NOMO-1 (cell line): ENCODE results near the gene CDH1.

Experiments used
- DNase-seq, 2 experiments: peaks; one replicate each; lab custom pipeline; 2025; ENCODE audit not compliant: unreplicated experiment in 2 of 2; lab: John Stamatoyannopoulos, UW

Gene CDH1

DNA sequence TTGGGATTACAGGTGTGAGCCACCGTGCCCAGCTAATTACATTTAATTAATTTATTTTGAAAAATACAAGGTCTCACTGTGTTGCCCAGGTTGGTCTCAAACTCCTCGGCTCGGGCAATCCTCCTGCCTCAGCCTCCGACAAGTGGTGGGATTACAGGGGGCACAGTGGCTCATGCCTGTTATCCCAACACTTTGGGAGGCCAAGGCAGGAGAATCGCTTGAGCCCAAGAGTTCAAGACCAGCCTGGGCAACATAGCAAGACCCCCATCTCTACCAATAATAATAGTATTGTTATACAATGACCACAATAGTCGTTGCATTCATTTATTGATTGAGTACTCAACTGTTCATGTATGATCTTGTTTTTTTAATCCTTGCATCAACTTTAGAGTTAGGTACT lies 22.0 kb downstream of the CDH1 start:
- DNase-seq = no peak

DNA sequence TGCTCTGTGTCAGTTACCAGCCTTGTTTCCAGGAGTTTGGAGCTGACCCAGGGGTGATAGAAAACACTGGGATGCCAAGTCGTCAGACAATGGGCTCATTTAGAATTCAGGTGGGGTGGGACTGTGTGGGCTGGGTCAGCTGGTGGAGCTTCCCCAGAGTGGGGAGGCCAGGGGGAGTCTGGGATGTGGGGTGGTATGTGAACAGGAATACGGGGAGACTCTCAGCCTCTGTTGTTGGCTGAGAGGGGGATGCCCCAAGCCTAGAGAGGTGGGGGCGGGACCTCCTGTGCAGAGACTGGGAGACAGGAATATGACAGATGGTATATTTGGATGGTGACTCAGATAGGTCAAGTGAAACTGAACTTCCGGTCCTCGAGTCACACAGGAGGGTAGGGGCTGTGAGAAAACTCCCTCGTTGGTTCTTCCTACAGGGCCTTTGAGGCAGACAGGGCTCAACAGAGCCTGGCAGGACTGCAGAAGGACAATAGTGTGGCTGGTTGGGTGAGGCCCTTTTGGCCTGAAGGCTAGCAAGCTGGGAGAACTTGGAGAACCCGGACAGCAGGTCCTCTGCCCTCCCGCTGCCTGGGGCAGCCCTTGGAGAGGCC lies 23.7 kb downstream of the CDH1 start:
- peak; percentile 1 to 35 for DNase-seq

DNA sequence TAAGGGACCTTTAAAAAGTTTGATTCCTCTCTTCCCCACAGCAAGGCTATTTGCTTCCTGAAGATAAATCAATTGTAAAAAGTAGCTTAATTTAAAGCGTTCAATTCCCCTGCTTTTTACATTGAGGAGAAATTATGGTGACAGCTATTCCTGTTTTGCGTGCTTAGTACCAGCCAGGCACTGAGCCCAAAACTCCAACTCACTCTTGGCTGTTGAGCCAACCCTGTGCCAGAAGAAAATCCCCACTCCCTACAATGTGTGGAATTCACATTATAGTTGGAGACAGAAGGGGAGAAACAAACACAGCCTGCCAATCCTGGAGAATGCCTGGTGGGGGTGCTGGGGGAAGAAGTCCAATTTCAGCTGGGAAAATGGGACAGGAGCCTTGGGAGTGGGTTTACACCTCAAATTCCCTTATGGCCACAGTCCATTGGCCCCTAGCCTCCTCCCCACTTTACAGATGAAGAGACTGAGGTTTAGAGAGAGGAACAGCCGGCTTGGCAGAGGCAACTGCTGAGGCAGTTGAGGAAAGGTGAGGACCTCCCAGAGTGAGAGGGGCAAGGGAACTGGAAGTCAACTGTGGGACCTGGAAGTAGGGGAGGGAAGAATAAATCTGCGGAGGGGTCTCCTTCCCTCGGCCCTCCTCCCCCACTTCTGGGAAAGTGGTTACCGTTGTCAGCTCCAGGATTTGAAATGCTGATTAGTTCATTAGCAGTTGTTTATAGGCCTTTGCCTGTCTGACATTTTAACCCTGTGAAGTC lies 26.1 kb downstream of the CDH1 start:
- DNase-seq = no peak

DNA sequence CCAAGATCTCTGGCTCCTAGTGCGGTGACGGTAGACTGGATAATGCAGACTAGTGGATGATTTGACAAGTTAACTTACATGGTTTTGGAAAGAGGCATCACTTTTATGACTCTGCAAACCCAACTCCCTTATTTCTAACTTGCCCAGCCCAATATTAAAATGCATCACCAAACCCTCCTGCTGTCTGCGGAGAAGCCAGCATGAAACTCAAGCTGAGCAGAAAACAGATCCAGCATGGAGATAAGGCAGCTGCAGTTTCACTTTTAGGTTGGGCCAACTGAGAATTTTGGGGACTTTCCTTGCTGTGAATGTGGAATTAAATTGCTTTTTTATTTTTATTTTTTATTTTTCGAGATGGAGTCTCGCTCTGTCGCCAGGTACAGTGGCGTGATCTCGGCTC lies 27.8 kb downstream of the CDH1 start:
- no peak for DNase-seq

DNA sequence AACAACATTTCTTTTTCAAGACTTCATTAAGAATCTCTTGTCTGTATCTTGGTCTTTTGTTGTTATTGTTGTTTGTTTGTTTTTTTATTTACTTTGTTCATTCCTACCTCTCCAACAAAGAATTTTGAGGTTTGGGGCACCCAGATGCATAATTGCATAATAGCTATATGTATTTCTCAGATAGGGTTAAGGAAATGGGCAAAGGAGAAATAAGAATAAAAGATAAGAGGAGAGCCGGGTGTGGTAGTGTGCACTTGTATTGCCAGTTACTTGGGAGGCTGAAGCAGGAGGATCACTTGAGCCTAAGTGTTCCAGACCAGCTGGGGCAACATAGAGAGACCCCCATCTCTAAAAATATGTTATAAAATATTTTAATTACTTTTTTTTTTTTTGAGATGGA lies 30.5 kb downstream of the CDH1 start:
- DNase-seq = no peak

DNA sequence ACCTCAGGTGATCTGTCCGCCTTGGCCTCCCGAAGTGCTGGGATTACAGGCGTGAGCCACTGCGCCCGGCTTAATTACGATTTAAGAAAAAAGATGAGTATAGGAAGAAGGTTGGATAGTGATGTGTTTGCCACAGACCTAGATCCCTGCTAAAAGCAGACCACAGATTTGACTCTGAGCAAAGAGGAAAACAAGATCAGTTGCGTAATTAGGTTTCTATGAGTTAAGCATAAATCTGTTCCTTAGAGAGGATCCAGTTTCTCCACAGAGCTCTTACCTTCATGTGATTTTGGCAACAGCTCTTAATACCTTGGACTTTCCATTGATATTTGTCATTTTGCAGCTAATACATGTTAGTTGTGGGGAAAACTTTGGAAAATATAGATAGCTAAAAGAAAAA lies 31.1 kb downstream of the CDH1 start:
- DNase-seq = no peak

DNA sequence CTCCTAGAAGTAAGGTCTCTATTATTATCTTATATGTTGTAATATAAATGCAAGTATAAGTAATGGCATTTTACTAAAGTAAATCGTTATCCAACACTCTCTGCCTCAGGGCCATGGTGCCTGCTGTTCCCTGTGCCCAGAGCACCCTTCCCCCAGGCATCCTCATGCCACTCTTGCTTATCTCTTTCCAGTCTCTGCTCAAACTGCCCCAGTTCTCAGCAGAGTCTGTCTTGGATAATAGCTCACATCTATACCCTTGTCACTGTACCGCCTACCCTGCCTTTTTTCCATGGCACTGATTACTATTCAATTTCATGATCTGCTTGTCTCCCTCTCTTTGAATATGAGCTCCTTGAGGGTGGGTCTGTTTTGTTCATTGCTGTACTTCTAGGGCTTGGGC lies 31.7 kb downstream of the CDH1 start:
- DNase-seq = no peak

DNA sequence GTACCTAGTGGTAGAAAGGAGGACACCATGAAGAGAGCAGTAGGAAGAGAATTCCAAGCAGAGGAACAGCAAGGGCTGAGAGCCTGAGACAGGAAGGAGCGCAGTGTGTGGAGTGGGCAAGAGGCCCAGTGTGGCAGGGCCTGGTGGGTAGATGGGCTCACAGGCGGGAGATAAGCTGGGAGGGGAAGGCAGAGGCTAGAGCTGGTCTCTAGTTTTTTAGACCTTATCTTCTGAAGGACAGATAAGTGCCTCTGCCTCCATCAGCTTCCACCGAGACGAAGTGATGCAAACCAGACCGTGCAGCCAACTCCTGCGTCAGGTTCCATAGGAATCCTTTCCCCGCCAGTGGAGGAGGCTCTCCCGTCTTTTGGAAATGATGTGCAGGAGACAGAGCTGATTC lies 33.6 kb downstream of the CDH1 start:
- no peak for DNase-seq

DNA sequence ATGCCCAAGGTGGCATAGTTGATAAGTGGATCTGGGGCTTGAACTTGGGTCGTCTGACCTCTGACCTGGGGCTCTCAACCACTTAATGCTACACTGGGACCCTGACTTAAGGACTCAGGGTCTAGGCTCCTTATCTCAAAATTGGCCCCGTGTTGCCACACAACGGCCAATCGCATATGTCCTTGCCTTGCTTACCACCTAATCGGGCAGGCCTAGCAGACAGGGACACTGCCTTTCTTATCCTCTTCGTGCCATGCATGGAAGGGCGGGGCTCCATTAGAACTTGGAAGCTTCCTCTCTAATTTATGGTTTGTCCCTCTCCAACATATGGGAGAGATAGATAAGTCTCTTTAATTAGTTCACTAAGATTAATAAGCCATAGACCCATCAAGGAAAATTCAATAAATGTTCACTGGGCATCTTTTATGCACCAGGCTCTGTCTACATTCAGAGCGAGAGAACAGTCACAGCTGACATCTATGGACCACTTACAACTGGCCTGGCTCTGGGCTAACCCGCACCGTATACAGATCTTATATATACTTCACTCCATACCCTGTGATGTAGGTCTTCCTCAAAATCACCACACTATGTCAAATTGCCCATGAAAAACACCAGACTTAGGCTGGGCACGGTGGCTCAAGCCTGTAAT lies 35.1 kb downstream of the CDH1 start:
- DNase-seq = no peak

DNA sequence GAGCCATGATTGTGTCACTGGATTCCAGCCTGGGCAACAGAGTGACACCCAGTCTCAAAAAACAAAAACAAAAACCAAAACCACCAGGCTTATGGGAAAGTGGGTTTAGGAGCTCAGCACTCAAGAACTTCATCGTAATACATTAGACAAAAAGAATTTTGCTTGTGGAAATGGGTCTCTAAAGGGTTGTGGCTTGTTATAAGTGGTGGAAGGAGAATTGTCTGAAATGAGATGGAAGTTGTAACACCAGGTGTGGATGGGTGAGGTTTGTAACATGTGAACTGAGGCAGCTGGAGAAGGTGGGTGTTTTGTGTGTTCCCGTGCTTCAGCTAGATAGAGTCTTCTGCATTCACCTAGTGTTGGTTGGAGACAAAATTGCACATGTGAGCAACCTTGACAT lies 35.8 kb downstream of the CDH1 start:
- DNase-seq = no peak

DNA sequence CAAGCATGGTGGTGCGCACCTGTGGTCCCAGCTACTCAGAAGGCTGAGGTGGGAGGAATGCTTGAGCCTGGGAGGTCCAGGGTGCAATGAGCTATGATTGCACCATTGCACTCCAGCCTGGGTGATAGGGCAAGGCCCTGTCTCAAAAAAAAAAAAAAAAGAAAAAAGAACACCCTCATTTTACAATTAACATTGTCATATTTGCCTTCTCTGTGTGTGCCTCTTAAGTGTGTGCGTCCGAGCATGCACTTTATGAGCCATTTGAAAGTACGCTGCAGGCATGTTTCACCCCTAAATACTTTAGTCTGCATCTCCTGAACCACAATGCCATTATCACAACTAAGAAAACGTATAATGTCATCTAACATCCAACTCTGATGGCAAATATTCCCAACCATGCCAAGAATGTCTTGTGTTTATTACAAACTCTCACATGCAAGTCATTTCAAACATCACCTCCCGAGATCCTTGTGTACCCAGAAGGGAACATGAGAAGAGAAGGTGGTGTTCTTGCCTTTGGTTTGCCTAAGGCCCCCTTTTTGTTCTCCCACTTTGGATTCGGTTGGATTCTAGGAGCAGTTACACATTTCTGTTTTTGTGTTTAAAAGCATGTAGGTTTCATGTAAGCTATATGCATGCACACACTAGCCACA lies 38.0 kb downstream of the CDH1 start:
- no peak for DNase-seq

DNA sequence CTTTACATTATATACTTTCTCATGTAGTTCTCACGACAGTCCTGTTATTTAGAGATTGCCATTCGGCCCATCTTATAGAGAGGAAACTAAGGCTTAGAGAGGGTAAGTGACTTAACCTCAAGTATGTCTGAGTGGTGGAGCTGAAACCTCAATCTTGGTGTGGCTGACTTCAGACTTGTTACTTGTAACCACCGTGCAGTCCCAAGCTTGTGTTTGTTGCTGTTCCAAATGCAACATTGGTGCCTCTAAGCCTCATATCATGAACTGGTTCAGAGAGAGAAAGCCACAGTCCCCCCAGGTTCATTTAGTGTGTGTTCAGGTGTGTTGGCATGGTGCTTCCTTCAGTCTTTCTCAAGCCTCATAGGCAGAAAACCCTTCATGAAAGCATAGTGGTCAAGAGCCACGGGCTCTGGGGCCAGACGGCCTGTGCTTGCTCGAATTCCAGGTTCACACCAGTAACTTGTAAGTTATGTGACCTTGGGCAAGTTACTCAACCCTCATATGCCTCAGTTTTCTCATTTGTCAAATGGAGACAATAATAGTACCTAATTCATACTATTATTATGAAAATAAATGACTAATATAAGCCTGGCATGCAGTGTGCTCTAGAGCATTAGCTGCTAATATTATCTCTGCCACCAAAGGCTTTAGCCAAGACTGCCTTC lies 39.9 kb downstream of the CDH1 start:
- no peak for DNase-seq

DNA sequence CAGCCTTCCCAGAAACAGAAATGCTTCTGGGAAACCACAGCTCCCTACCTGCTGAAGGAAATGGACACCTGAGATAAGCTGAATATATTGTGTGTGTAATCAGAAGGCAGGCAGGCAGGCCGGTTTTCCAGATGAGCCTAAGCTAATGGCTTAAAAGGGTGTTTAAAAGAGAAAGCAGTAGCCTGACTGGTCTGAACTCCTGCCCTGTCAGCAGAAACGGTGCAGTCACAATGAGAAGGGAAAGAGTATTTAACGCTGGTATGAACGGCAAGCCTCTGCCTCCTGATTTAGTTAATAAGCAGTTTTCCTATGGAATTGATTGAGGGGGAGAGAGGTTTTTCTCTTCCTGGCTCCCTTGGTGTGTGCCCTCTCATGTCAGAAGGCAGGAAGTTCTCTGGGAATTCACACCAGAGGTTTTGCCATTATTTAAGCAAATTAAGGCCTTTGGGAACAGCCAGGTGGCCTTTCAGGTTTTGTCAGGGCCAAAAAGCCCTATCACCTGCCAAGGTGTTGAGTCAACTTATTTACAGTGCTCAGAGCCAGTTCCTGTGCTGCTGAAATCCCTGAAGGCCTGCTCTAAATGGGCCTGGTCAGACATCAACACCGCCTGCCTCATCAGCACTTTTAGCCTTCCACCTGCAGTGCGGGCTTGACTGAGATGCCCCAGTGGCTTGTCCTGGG lies 41.6 kb downstream of the CDH1 start:
- DNase-seq = no peak

DNA sequence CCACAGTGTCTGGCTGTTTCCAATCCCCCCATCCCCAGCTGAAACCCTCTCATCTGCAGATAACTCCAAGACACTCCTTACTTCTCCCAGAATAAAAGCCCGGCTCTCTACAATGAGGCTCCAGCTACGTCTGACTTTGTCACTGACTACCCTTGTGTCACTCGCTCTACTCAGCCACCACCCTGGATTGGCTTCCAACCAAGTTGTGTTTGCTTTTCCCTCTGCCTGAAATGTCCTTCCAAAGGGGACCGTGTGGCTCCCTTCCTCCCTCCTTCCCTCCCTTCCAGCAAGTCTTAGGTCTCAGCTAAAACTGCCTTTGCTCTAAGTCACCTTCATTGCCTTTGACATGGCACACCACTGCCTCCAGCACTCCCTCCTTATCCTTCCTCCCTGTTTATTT lies 42.8 kb downstream of the CDH1 start:
- DNase-seq = no peak

DNA sequence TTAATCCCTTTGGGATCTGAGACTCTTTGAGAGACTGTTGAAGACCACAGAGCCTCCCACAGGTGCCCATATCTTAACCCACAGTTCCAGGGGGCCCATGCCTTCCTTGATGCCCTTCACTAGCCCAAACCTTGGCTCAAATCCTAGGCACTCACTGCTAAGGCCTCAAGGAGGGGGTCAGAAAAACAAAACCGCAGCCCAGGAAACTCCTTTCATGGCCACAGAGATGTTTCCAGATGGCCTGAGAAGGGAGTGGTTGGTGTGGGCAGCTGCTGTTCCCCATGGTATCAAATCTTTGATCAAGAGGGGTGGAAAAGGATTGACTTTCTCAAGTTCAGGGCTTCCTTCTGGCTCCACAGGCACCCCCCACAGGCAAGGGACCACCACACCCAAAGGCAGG lies 44.7 kb downstream of the CDH1 start:
- DNase-seq = no peak

DNA sequence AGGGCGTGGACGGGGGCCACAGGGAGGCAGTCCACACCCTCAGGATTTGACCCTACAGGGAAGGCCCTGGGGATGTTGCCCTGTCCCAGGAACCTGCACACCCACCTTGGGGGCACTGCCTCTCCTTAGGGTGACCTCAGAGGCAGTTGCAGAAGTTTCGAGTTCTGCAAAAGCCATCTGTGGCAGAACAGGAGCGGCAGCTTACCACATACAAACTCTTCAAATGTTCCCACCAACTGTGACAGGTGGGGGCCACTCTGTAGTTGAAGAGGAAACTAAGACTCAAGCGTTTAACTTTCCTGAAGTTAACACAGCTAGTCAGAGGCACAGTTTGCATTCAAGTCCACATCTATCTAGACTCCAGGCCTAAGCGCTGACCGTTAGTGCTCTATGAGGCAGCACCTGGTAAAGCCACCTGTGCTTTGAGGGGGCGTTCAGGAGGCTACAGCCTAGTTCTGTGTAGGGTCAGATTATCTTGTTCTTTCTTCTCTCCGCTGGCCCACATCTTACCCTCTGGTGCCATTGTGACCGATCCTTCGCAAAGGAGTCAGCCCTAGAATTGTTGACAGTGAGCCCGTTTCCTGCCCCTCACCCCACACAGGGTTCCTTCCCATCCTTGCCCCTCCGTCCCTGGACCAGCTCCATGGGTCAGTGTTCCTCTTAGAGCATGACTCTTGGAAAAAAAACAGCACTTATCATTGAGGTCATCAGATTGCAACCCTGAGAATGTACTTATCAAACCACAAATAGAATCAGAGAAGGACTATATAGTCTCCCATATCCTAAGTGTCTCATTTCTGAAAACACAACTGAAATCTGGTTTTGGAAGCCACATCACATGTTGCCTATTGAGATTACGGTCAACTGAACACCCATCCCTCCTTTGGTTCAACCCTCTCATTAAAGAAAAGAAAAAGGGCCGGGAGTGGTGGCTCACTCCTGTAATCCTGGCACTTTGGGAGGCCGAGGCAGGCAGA lies 45.4 kb downstream of the CDH1 start:
- DNase-seq = peak; percentile 28 to 60

DNA sequence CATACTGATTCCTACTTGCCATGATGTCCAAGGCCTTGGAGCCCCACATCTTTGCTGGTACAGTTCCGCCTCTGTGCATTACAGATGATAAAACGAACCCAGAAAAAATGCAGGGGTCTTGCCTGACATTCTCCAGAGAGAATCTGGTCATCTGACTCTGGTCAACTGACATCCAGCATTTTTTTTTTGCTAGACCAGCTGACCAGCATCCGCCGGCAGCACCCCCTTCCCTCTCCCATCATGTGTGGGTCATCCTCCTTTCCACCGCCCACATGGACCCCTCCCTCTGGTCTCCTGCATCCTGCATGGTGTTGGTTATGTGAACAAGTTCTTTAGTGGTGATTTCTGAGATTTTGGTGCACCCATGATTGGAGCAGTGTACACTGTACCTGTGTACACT lies 47.1 kb downstream of the CDH1 start:
- no peak for DNase-seq

DNA sequence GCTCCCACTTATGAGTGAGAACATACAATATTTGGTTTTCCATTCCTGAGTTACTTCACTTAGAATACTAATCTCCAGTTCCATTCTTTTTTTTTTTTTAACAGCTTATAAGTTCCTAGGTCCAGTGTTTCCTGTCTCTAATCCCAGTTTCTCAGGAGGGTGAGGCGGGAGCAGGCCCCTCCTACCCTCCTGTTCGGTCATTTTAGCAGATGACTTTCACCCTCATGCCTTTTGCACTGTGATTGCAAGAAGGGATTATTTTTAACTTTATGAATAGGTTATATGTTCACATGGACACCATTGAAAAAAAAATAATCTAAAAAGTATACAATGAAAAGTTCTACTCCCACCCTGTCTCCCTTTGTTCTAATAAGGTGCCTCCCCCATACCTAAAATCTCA lies 47.6 kb downstream of the CDH1 start:
- no peak for DNase-seq

DNA sequence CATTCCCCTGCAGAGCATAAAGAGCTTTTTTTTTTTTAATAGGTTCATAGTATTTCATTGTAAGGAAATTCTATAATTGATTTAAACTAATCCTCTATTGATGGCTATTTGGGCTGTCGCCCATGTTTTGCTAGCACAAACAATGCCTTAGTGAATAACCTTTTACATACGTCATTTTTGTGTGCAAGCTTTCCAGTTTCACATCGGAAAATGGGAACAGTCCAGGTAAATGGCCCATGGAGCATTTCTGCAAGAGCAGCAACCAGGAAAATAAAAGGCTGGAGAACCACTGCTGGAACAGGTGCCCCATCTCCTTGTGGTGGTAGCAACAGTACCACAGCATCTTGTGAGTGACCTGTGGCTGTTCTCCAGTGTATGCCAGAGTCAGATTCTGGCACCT lies 48.6 kb downstream of the CDH1 start:
- DNase-seq = no peak
